Lower leg skin (tissue), 4 donors: ENCODE measurements around the gene SLC35A3. TPM values are rescaled to one million over a fixed set of nuclear protein-coding genes. Genes with fewer than 3 reads are reported as not detected.

Source experiments
- DNase-seq, 2 donors: peaks; one replicate each; pipeline ENCODE4 v3.0.0-alpha.2; 2019; ENCODE audit warnings: low spot score in 2 of 2
- H3K4me3 ChIP-seq: fragments of 200-600 bp; sonication (generic); 2 replicates; pipeline ENCODE4 v1.5.1; 2017; ENCODE audit warnings: mild to moderate bottlenecking, low read depth; ENCODE audit not compliant: poor library complexity, severe bottlenecking
- CTCF ChIP-seq, 3 donors: fragments of 450-650 bp; IDR thresholded peaks; one replicate each; pipeline ENCODE4 v1.5.1; 2016; ENCODE audit warnings: antibody characterized with exemption in 3 of 3, mild to moderate bottlenecking in 3 of 3, moderate library complexity in 2 of 3
- POLR2A ChIP-seq, 2 donors: fragments of 450-650 bp; IDR thresholded peaks; one replicate each; pipeline ENCODE4 v1.6.1; 2016 to 2017; ENCODE audit warnings: antibody characterized with exemption in 2 of 2, mild to moderate bottlenecking in 1 of 2, moderate library complexity in 1 of 2
- whole genome bisulfite sequencing, 2 donors: methylation state at CpG; one replicate each; pipeline ENCODE4 v1.1.5; 2018; 5-methylcytosine and 5-hydroxymethylcytosine counted together
- intact Hi-C: fragments of 100-400 bp; cut with DNase I; formaldehyde crosslinking; loops from one replicate; pipeline ENCODE4 v1.15.0; 2023; ENCODE audit warnings: low total_unique reads
- total RNA-seq, 4 donors: library from RNA; depleted of rRNA; stranded (reverse); fragments of >200 nt; gene quantifications; one replicate each; pipeline ENCODE4 v1.1.0, GENCODE V29; 2016

Gene SLC35A3
- total RNA-seq: 10 to 100 TPM; 19.6 to 23.9 (median 22.4) TPM

DNA sequence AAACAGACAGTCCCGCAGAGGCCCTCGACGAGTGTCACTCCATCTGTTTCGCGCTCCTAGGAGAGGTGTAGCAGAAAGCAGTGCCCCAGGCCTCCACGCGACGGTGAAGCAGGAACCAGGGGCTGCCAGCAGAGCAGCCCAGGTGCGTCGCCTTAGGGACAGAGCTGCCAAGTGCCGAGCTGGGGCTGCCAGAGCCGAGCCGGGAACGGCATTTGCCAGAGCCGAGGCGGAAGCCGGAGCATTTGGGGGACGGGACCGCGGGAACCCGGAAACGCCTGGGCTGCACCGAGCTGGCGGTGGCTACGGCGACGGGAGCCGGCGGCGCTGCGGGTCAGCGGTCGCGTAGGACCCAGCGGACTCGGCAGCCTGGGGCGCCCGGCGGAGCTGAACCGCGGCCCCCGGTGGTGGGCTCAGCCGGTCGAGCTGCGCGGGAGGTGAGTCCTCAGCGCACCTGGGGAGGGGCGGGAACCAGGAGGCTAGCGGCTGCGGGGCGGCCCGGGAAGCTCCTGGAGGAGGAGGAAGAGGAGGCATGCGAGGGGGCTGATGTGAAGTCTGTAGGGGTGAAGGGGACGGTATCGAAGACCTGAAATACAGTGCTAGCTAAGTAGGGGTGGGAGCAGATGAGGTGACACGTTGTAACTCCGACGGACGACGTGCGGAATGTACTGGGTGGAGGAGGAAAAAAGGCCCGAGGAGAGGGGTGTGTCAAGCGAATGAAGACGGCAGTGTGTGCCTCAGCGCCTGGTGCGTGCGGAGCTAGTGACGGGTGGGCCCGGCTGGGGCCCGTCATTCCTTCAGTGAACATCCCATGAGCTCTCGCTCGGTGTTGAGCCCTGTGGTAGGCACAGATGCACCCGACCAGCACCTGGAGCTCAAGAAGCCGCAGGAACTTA is at the start of gene SLC35A3:
TSS of gene SLC35A3 (plus strand) at position 268 of the 893 bp plus-strand sequence. CDS start 23,559 bp downstream, outside the sequence.
- no peak for TF ChIP-seq CTCF (IDR thresholded peaks at IDR 0.05)
- TF ChIP-seq POLR2A (IDR thresholded peaks at IDR 0.05): no peak

DNA sequence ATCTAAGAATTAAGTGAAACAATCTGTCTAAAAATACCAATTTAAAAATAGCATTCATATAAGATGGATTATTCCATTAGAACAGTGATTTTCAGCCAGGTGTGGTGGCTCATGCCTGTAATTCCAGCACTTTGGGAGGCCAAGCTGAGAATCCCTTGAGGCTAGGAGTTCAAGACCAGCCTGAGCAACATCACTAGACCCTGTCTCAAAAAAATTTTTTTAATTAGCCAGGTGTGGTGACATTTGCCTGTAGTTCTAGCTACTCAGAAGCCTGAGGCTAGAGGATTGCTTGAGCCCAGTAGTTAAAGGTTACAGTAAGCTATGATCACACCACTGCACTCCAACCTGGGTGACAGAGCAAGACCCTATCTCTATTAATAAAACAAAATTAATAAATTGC is 35.0 kb upstream of the SLC35A3 start:
- H3K4me3 ChIP-seq: no peak overlapping the region
- no peak for DNase-seq
- TF ChIP-seq POLR2A (IDR thresholded peaks at IDR 0.05) (no peak), CTCF (IDR thresholded peaks at IDR 0.05) (no peak)
- intact Hi-C loops: no loop called here

More for the DNA sequence above, at the start of gene SLC35A3:
- peak; percentile 60 to 96 for DNase-seq
- WGBS, 2 donors: 0 to 1% methylated on average over 34 to 46 of the region's 74 CpGs
- peak within 1 kb of the TSS; percentile 72 for H3K4me3 ChIP-seq
- intact Hi-C loops: loop anchor here (5.0 kb wide), 1 partner anchor 1883 kb away; no protein-coding TSS in a partner anchor

DNA sequence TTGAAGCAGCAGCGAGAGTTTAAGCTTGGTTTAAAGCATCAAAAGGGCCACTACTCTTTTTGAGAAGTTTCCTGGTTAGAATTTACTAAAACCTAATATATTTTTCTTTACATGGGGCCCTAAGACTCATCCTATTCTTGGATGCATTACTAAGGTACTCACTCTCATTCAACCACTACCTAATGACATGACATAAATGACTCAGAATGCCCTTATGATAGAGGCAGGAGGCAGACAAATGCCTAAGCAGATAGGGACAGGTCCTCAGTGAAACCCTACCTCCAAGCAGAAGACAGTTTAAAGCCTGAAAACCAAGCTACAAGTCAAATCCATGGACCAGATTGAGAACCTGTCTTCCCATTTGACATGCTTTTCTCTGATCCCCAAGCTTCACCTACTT is 34.3 kb upstream of the SLC35A3 start:
- no peak for DNase-seq
- 93 to 95% methylated on average over 1 of the region's 1 CpG for WGBS, 2 donors
- intact Hi-C loops: no loop called here
- no peak overlapping the region for H3K4me3 ChIP-seq
- TF ChIP-seq CTCF (IDR thresholded peaks at IDR 0.05): no peak
- no peak for TF ChIP-seq POLR2A (IDR thresholded peaks at IDR 0.05)

DNA sequence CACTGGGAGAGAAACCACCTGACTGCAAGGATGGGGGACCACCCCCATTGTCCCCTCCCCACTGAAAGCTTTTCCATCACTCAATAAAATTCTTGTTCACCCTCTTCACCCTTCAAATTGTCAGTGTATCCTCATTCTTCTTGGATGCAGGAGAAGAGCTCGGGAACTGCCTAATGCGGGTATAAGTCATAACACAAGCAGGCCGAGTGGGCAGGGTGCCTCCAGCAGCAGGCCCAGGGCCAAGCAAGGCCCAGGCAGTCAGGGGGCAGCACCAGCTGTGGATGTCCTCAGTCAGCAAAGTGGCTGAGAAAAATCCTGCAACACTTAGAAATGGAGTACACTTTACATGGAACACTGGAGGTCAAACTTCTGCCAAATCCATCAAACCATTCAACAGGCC is 33.7 kb upstream of the SLC35A3 start:
- TF ChIP-seq CTCF (IDR thresholded peaks at IDR 0.05): no peak
- no peak for TF ChIP-seq POLR2A (IDR thresholded peaks at IDR 0.05)
- no peak for DNase-seq
- WGBS, 2 donors: 92 to 99% methylated on average over 3 of the region's 3 CpGs
- intact Hi-C loops: no loop called here
- no peak overlapping the region for H3K4me3 ChIP-seq

DNA sequence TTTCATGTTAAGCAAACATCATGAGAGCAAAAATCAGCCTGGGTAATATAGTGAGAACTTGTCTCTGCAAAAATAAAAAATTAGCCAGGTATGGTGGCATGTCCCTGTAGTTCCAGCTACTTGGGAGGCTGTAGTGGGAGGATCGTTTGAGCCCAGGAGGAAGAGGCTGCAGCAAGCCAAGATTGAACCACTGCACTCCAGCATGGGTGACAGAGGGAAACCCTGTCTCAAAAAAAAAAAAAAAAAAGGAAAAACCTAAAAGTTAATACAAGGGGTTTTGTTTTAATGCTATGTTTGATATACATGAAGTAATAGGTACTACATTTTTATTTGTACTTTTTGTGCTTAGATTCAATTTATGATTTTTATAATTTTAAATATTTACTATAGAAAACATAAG is 27.1 kb upstream of the SLC35A3 start:
- intact Hi-C loops: no loop called here
- TF ChIP-seq POLR2A (IDR thresholded peaks at IDR 0.05): no peak
- TF ChIP-seq CTCF (IDR thresholded peaks at IDR 0.05): no peak

More for the DNA sequence above, 27.1 kb upstream of the SLC35A3 start:
- no peak for DNase-seq
- WGBS, 2 donors: 85 to 89% methylated on average over 1 of the region's 1 CpG
- H3K4me3 ChIP-seq: no peak overlapping the region
